ENCODE measurements around the gene BCL7B. TPM values are rescaled to one million over a fixed set of nuclear protein-coding genes. Genes with fewer than 3 reads are reported as not detected.

Gene BCL7B
- total and polyA plus RNA-seq, 2 of the 13 experiments (the other 11 are each of a cell fraction or from before 2014, with no cell fraction given): 24.3 to 38.2 TPM

DNA sequence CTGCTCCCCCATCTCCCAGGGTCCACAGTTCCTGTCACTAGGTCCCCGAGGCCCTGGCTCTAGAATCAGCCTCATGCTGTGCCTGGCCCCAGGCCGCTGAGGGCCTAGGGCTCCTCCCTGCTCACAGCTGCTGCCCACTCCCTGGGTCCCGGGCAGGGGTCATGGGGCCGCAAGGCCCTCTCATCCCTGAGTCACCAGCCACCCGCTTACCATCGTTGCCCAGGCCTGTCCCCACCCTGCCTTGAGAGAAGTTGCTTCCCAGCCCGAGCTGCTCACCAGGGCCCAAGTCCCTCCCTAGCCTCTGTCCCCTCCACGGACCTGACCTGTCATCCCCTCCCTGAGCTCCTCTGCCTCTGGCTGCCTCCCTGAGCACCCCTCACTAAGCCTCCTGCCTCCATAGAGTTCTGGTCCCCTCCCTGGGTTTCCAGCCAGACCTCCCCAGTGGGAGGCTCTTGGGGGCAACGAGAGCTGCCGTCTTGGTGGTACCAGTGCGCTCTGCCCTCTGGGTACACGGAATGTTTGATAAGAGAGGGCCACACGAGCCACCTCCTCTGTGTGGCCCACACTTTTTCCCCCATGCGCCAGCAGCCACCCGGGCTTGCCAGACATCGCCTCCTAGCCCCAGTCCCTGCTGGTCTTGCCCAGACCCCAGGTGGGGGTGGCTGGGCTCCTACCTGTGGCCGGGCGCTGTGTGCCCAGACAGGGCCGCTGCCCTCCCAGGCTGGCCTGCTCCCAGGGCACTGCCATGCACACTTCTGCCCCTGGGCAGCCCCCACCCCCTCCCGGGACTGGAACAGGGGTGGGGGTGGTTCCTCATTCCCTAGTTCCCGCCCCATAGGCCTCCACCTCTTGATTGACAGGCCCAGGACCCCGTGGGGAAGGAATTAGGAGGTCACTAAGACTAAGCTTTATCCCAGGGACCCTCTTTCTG is 45.5 kb upstream of the BCL7B start (continued):
- TF ChIP-seq ZNF569 (CRISPR knock-in tag; IDR thresholded peaks at IDR 0.05; ENCODE audit: borderline replicate concordance) (no peak), ZNF773 (CRISPR knock-in tag; IDR thresholded peaks at IDR 0.05; ENCODE audit: borderline replicate concordance) (no peak), ZNF775 (CRISPR knock-in tag; IDR thresholded peaks at IDR 0.05; ENCODE audit: borderline replicate concordance) (no peak), IRF2 (CRISPR knock-in tag; IDR thresholded peaks at IDR 0.05) (no peak), RBAK (CRISPR knock-in tag; IDR thresholded peaks at IDR 0.05) (no peak), THAP11 (CRISPR knock-in tag; IDR thresholded peaks at IDR 0.05) (peak; percentile 8; the same call in 1 of the 2 replicates), ZFP1 (CRISPR knock-in tag; IDR thresholded peaks at IDR 0.05) (no peak), ZKSCAN8 (CRISPR knock-in tag; IDR thresholded peaks at IDR 0.05; ENCODE audit: borderline replicate concordance) (no peak), TGIF2 (CRISPR knock-in tag; IDR thresholded peaks at IDR 0.05) (peak; percentile 4; the same call in 1 of the 2 replicates), ZNF747 (CRISPR knock-in tag; IDR thresholded peaks at IDR 0.05; ENCODE audit: borderline replicate concordance) (0 out of 2 replicates have a peak, but pooled peaks have one; percentile 69), FOXA1 (IDR thresholded peaks at IDR 0.05) (no peak), FOXA1 (CRISPR knock-in tag; IDR thresholded peaks at IDR 0.05) (0 out of 2 replicates have a peak, but pooled peaks have one; percentile 13)
- TF ChIP-seq, protein P1, sequence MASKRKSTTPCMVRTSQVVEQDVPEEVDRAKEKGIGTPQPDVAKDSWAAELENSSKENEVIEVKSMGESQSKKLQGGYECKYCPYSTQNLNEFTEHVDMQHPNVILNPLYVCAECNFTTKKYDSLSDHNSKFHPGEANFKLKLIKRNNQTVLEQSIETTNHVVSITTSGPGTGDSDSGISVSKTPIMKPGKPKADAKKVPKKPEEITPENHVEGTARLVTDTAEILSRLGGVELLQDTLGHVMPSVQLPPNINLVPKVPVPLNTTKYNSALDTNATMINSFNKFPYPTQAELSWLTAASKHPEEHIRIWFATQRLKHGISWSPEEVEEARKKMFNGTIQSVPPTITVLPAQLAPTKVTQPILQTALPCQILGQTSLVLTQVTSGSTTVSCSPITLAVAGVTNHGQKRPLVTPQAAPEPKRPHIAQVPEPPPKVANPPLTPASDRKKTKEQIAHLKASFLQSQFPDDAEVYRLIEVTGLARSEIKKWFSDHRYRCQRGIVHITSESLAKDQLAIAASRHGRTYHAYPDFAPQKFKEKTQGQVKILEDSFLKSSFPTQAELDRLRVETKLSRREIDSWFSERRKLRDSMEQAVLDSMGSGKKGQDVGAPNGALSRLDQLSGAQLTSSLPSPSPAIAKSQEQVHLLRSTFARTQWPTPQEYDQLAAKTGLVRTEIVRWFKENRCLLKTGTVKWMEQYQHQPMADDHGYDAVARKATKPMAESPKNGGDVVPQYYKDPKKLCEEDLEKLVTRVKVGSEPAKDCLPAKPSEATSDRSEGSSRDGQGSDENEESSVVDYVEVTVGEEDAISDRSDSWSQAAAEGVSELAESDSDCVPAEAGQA (IDR thresholded peaks at IDR 0.05; ENCODE audit: low read depth): no peak
- TF ChIP-seq, protein P1 (CRISPR knock-in tag; IDR thresholded peaks at IDR 0.05; ENCODE audit: borderline replicate concordance): no peak
- TF ChIP-seq, protein P2, sequence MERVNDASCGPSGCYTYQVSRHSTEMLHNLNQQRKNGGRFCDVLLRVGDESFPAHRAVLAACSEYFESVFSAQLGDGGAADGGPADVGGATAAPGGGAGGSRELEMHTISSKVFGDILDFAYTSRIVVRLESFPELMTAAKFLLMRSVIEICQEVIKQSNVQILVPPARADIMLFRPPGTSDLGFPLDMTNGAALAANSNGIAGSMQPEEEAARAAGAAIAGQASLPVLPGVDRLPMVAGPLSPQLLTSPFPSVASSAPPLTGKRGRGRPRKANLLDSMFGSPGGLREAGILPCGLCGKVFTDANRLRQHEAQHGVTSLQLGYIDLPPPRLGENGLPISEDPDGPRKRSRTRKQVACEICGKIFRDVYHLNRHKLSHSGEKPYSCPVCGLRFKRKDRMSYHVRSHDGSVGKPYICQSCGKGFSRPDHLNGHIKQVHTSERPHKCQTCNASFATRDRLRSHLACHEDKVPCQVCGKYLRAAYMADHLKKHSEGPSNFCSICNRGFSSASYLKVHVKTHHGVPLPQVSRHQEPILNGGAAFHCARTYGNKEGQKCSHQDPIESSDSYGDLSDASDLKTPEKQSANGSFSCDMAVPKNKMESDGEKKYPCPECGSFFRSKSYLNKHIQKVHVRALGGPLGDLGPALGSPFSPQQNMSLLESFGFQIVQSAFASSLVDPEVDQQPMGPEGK (CRISPR knock-in tag; IDR thresholded peaks at IDR 0.05): 0 out of 2 replicates have a peak, but pooled peaks have one; percentile 2
- TF ChIP-seq, protein P3, sequence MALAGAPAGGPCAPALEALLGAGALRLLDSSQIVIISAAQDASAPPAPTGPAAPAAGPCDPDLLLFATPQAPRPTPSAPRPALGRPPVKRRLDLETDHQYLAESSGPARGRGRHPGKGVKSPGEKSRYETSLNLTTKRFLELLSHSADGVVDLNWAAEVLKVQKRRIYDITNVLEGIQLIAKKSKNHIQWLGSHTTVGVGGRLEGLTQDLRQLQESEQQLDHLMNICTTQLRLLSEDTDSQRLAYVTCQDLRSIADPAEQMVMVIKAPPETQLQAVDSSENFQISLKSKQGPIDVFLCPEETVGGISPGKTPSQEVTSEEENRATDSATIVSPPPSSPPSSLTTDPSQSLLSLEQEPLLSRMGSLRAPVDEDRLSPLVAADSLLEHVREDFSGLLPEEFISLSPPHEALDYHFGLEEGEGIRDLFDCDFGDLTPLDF (CRISPR knock-in tag; IDR thresholded peaks at IDR 0.05): no peak
- TF ChIP-seq, protein P4, sequence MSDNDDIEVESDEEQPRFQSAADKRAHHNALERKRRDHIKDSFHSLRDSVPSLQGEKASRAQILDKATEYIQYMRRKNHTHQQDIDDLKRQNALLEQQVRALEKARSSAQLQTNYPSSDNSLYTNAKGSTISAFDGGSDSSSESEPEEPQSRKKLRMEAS (IDR thresholded peaks at IDR 0.05): peak; percentile 33; the same call in 1 of the 2 replicates
- TF ChIP-seq, protein P5, sequence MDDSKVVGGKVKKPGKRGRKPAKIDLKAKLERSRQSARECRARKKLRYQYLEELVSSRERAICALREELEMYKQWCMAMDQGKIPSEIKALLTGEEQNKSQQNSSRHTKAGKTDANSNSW (CRISPR knock-in tag; IDR thresholded peaks at IDR 0.05; ENCODE audit: borderline replicate concordance): no peak
- TF ChIP-seq, protein P6, sequence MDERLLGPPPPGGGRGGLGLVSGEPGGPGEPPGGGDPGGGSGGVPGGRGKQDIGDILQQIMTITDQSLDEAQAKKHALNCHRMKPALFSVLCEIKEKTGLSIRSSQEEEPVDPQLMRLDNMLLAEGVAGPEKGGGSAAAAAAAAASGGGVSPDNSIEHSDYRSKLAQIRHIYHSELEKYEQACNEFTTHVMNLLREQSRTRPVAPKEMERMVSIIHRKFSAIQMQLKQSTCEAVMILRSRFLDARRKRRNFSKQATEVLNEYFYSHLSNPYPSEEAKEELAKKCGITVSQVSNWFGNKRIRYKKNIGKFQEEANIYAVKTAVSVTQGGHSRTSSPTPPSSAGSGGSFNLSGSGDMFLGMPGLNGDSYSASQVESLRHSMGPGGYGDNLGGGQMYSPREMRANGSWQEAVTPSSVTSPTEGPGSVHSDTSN (CRISPR knock-in tag; IDR thresholded peaks at IDR 0.05): peak; percentile 76
